K562 (cell line): ENCODE measurements around the gene ADCYAP1R1. TPM values are rescaled to one million over a fixed set of nuclear protein-coding genes. Genes with fewer than 3 reads are reported as not detected.

Experiments used
- ATAC-seq: fragments of 200-7000 bp; cut with Tn5 transposase; 3 replicates; pipeline ENCODE4 v1.9.1; 2020; ENCODE audit warnings: moderate library complexity
- Bru-seq: library from RNA; stranded (reverse); fragments of 400-500 nt; gene quantifications from one replicate; lab custom pipeline; 2021; lab: Mats Ljungman, UMichigan
- BruChase-seq, 2 experiments: library from RNA; stranded (reverse); fragments of 400-500 nt; gene quantifications; one replicate each; lab custom pipeline; 2021; lab: Mats Ljungman, UMichigan
- BruUV-seq: library from RNA; stranded (reverse); fragments of 400-500 nt; replicated peaks from 2 replicates; lab custom pipeline; 2021; lab: Mats Ljungman, UMichigan
- CTCF ChIA-PET: fragments of 300-600 bp; formaldehyde crosslinking; extraction: SDS; loops from one replicate; lab custom pipeline; 2021; ENCODE audit warnings: low intra/inter-chr PET ratio; lab: Yijun Ruan, JAX
- POLR2A ChIA-PET: fragments of 300-600, 350-650 bp; sonication (Branson Sonifier 250); formaldehyde crosslinking; extraction: SDS; loops from one replicate; lab custom pipeline; 2021; ENCODE audit warnings: antibody characterized with exemption, inconsistent platforms; lab: Yijun Ruan, JAX
- DNase-seq, 4 experiments: peaks; one replicate each; pipeline versions ENCODE4 v3.0.0 to v3.0.0-alpha.2; 2011 to 2018; ENCODE audit warnings: low spot score in 3 of 4, mixed read lengths in 3 of 4; ENCODE audit errors: extremely low read depth in 1 of 4
- FAIRE-seq: peaks from 2 replicates; lab custom pipeline; 2011; peaks lifted over from hg19 to GRCh38; lab: Jason Lieb, UNC
- H2AFZ ChIP-seq: 2 replicates; pipeline ENCODE4 v1.6.0; 2011; ENCODE audit warnings: low read depth, low read length, control low read depth, inconsistent platforms
- H3K27ac ChIP-seq: fragments of 200-600 bp; 3 replicates; pipeline ENCODE4 v1.8.0; 2011; ENCODE audit warnings: low read depth, mild to moderate bottlenecking, control low read depth, inconsistent platforms, low read length, moderate library complexity, mixed read lengths; ENCODE audit errors: extremely low read depth
- H3K27me3 ChIP-seq, 2 experiments: fragments of 300-600 bp in 1 of 2; 2 replicates in 1 of 2; 3 replicates in 1 of 2; pipeline versions ENCODE4 v1.6.0 to v1.8.0; 2011; ENCODE audit warnings: inconsistent platforms in 2 of 2, low read length in 2 of 2, mild to moderate bottlenecking in 1 of 2, mixed read lengths in 1 of 2, moderate library complexity in 1 of 2; ENCODE audit not compliant: control insufficient read depth in 2 of 2, insufficient read depth in 2 of 2
- H3K36me3 ChIP-seq: fragments of 300-600 bp; 3 replicates; pipeline ENCODE4 v1.8.0; 2011; ENCODE audit warnings: mild to moderate bottlenecking, low read length, inconsistent platforms; ENCODE audit not compliant: control insufficient read depth, insufficient read depth
- H3K4me1 ChIP-seq, 2 experiments: fragments of 200-600 bp in 1 of 2; replicated peaks in 1 of 2; 2 replicates in 1 of 2; 3 replicates in 1 of 2; pipeline versions ENCODE4 v1.5.1 to v1.8.0; 2011; ENCODE audit warnings: inconsistent platforms in 2 of 2, low read length in 2 of 2, mild to moderate bottlenecking in 1 of 2, mixed read lengths in 1 of 2, moderate library complexity in 1 of 2; ENCODE audit not compliant: control insufficient read depth in 2 of 2, insufficient read depth in 2 of 2
- H3K4me2 ChIP-seq: 2 replicates; pipeline ENCODE4 v1.6.1; 2011; ENCODE audit warnings: low read length, control low read depth, inconsistent platforms, mixed read lengths; ENCODE audit not compliant: insufficient read depth
- H3K4me3 ChIP-seq: fragments of 200-600 bp; sonication (generic), shearing (Covaris generic); 2 replicates; pipeline ENCODE4 v1.5.1; 2016; ENCODE audit warnings: control low read depth, inconsistent platforms
- H3K79me2 ChIP-seq: fragments of 200-600 bp; 3 replicates; pipeline ENCODE4 v1.8.0; 2011; ENCODE audit warnings: low read length, inconsistent platforms; ENCODE audit not compliant: control insufficient read depth, insufficient read depth
- H3K9ac ChIP-seq, 2 experiments: 2 replicates each; pipeline versions ENCODE4 v1.6.0 to v1.6.1; 2011; ENCODE audit warnings: low read depth in 2 of 2, low read length in 2 of 2, control low read depth in 1 of 2, inconsistent platforms in 1 of 2, mild to moderate bottlenecking in 1 of 2, mixed read lengths in 1 of 2; ENCODE audit not compliant: insufficient read depth in 1 of 2
- H3K9me1 ChIP-seq: one replicate; pipeline ENCODE4 v1.6.0; 2011; ENCODE audit warnings: inconsistent platforms, mild to moderate bottlenecking, low read length, moderate library complexity; ENCODE audit not compliant: control insufficient read depth, insufficient read depth
- H3K9me3 ChIP-seq: replicated peaks from 2 replicates; pipeline ENCODE4 v1.5.1; 2011; ENCODE audit warnings: low read depth, low read length, inconsistent platforms; ENCODE audit not compliant: control insufficient read depth, insufficient read depth
- H4K20me1 ChIP-seq: replicated peaks from 2 replicates; pipeline ENCODE4 v1.6.1; 2011; ENCODE audit warnings: low read length, inconsistent platforms, mixed read lengths; ENCODE audit not compliant: control insufficient read depth, insufficient read depth
- CHD2 ChIP-seq: IDR thresholded peaks from 2 replicates; pipeline ENCODE4 v1.6.1; 2011; ENCODE audit warnings: low read depth, low read length
- EWSR1 ChIP-seq: fragments of 450-650 bp; IDR thresholded peaks from 2 replicates; pipeline ENCODE4 v1.6.1; 2018; ENCODE audit warnings: borderline replicate concordance, mild to moderate bottlenecking, low read depth, moderate library complexity; ENCODE audit not compliant: partially characterized antibody
- HEY1 ChIP-seq: fragments of 250-450 bp; sonication (Bioruptor Pico); IDR thresholded peaks from 2 replicates; pipeline ENCODE4 v1.5.0; 2020; ENCODE audit warnings: mild to moderate bottlenecking, moderate library complexity, borderline replicate concordance
- KAT8 ChIP-seq: fragments of 450-650 bp; IDR thresholded peaks from 2 replicates; pipeline ENCODE4 v1.6.1; 2016; ENCODE audit warnings: low read depth, mild to moderate bottlenecking
- TAL1 ChIP-seq: fragments of 450-650 bp; IDR thresholded peaks from 2 replicates; pipeline ENCODE4 v1.6.1; 2016; ENCODE audit warnings: mild to moderate bottlenecking
- TFE3 ChIP-seq: fragments of 450-650 bp; formaldehyde crosslinking; IDR thresholded peaks from 2 replicates; pipeline ENCODE4 v1.4.0; 2020; ENCODE audit warnings: mild to moderate bottlenecking, mixed read lengths
- THRAP3 ChIP-seq: fragments of 450-650 bp; IDR thresholded peaks from 2 replicates; pipeline ENCODE4 v1.6.1; 2016; ENCODE audit warnings: mild to moderate bottlenecking, inconsistent platforms, borderline replicate concordance
- TSHZ1 ChIP-seq: fragments of 250-450 bp; sonication (Bioruptor Pico); IDR thresholded peaks from 2 replicates; pipeline ENCODE4 v1.4.0; 2020; ENCODE audit warnings: mild to moderate bottlenecking, moderate library complexity
- U2AF2 ChIP-seq: fragments of 200-400 bp; formaldehyde crosslinking; optimal IDR thresholded peaks from 2 replicates; pipeline ENCODE3; 2017; ENCODE audit warnings: low read depth, mild to moderate bottlenecking, low read length
- ZKSCAN3 ChIP-seq: fragments of 250-450 bp; sonication (Bioruptor Pico); IDR thresholded peaks from 2 replicates; pipeline ENCODE4 v1.4.0; 2020
- ZKSCAN8 ChIP-seq: fragments of 200-800 bp; sonication (Bioruptor generic); IDR thresholded peaks from 2 replicates; pipeline ENCODE4 v1.6.1; 2016; ENCODE audit warnings: missing genetic modification characterization, missing compliant biosample characterization
- ZNF134 ChIP-seq: fragments of 250-450 bp; sonication (Bioruptor Pico); conservative IDR thresholded peaks from 2 replicates; pipeline ENCODE4 v1.4.0; 2020
- WGBS: fragments of 100-300 bp; shearing (Covaris generic); methylation state at CpG from one replicate; pipeline ENCODE4 v1.1.6; 2016; ENCODE audit warnings: low coverage, mixed read lengths; ENCODE audit not compliant: insufficient coverage; ENCODE audit errors: missing lambda C conversion rate; 5-methylcytosine and 5-hydroxymethylcytosine counted together
- in situ Hi-C: fragments of 300-500 bp; cut with MboI; formaldehyde crosslinking; loops from 4 replicates; pipeline ENCODE4 v1.15.0; 2018; ENCODE audit warnings: inconsistent platforms, mixed read lengths
- intact Hi-C: fragments of 100-400 bp; cut with micrococcal nuclease; formaldehyde crosslinking; loops from 2 replicates; pipeline ENCODE4 v1.14.2; 2022
- long read RNA-seq, 3 experiments: library from polyadenylated mRNA in 2 of 3; library from RNA in 1 of 3; unstranded in 2 of 3; stranded (forward) in 1 of 3; transcript quantifications; one replicate each; pipeline ENCODE4 v2.0.0, GENCODE V29; 2019 to 2022
- polyA minus RNA-seq, 3 experiments: library from RNA; depleted of rRNA, polyadenylated mRNA; stranded (reverse); fragments of >200 nt; gene quantifications; 2 replicates each; pipeline ENCODE4 v1.2.3, GENCODE V29; 2011
- polyA plus RNA-seq, 8 experiments: library from polyadenylated mRNA; depleted of rRNA in 4 of 8; stranded (reverse) in 5 of 8; unstranded in 3 of 8; fragments of >200 nt; fragmentation: Nextera tagmentation in 2 of 8; fragmentation: Illumina TruSeq in 1 of 8; extraction: Ambion mirVana in 2 of 8; extraction: Trizol in 1 of 8; gene quantifications; 2 replicates each; pipeline versions ENCODE4 v1.2.1 to v1.2.3, GENCODE V29; 2011 to 2014; ENCODE audit warnings: inconsistent platforms in 1 of 8, missing spikeins in 1 of 8
- total RNA-seq, 7 experiments: library from RNA; depleted of rRNA in 6 of 7; stranded (reverse); fragments of >200 nt in 6 of 7; fragmentation: Illumina TruSeq in 2 of 7; extraction: Trizol in 2 of 7; gene quantifications; 2 replicates each; pipeline versions ENCODE4 v1.2.1 to v1.2.3, GENCODE V29; 2011 to 2021; ENCODE audit warnings: low replicate concordance in 1 of 7

ADCYAP1R1 gene
- not detected in 2 replicates for total RNA-seq (2011; cell fraction: chromatin; rRNA removed; ENCODE audit: low replicate concordance)
- total RNA-seq (2011; cell fraction: nucleolus; rRNA removed): 0.17 TPM in 1 of 2 replicates, not detected in the other
- total RNA-seq (2011; cell fraction: nucleoplasm; rRNA removed): not detected in 2 replicates
- total RNA-seq (2014; rRNA removed) (not detected in 2 replicates), total RNA-seq (2014; rRNA removed; fragmentation: Illumina TruSeq; extraction: Trizol) (not detected in 2 replicates), total RNA-seq (2015; rRNA removed; fragmentation: Illumina TruSeq; extraction: Trizol) (not detected in 2 replicates), total RNA-seq (2021) (not detected in 2 replicates), polyA plus RNA-seq (2011; rRNA removed) (0.03 TPM in 1 of 2 replicates, not detected in the other), polyA plus RNA-seq (2014; fragmentation: Illumina TruSeq; extraction: Trizol) (not detected in 2 replicates), polyA plus RNA-seq (2014; fragmentation: Nextera tagmentation; extraction: Ambion mirVana) (not detected), polyA plus RNA-seq (2014; rRNA removed) (0.07 TPM in 1 of 2 replicates, not detected in the other), polyA minus RNA-seq (2011; rRNA and poly(A)+ RNA removed) (not detected in 2 replicates), Bru-seq, nascent RNA (not detected), BruChase-seq, experiment 1, labeled RNA remaining after a 2-hour chase (not detected), BruChase-seq, experiment 2, labeled RNA remaining after a 6-hour chase (percentile 2 among the genes with signal in this experiment)
- not detected in 2 replicates for polyA plus RNA-seq (2011; cell fraction: cytosol; rRNA removed)
- polyA plus RNA-seq (2011; cell fraction: nucleus; rRNA removed): 0.07 TPM in 1 of 2 replicates, not detected in the other
- polyA plus RNA-seq (2012): 0.01 TPM in 1 of 2 replicates, not detected in the other
- polyA minus RNA-seq (2011; cell fraction: cytosol; rRNA and poly(A)+ RNA removed): not detected in 2 replicates
- not detected in 2 replicates for polyA minus RNA-seq (2011; cell fraction: nucleus; rRNA and poly(A)+ RNA removed)
- long read RNA-seq, experiment 1: 0 reads
- long read RNA-seq, experiment 2: 0 reads
- long read RNA-seq, experiment 3: 0 reads

GRCh38 chr7:31051598-31052486 is at the start of gene ADCYAP1R1:
Gene ADCYAP1R1, plus strand, starts transcription at chr7:31052308. Its CDS starts 10,957 bp downstream, at chr7:31063265.
- POLR2A ChIA-PET: interaction anchor here (1.1 kb wide), 1 partner anchor 17 kb away, joined by 3 read pairs; no protein-coding TSS in a partner anchor

More at GRCh38 chr7:31051598-31052486, at the start of gene ADCYAP1R1:
- Histone ChIP-seq H3K79me2 (no peaks in the 10 kb centered on the region), H3K9me3 (no peaks in the 10 kb centered on the region), H3K4me1 (peaks cover 0 to 7% of the 10 kb centered on the region in 2 experiments; a peak in 2 of 5 replicates), H3K36me3 (no peaks in the 10 kb centered on the region), H4K20me1 (0 out of 2 replicates have a peak, but pooled peaks cover 3% of the 10 kb centered on the region), H3K27ac (no peak within 1 kb of the TSS), H3K9ac (no peak within 1 kb of the TSS), H2AFZ (no peak within 1 kb of the TSS), H3K4me2 (no peak within 1 kb of the TSS), H3K27me3 (peaks cover 4 to 54% of the 10 kb centered on the region in 2 experiments; a peak in 3 of 5 replicates), H3K9me1 (peaks cover 6% of the 10 kb centered on the region), H3K4me3 (no peak within 1 kb of the TSS)
- CTCF ChIA-PET: no interaction called here
- in situ Hi-C loops: no loop called here
- FAIRE-seq: no peak
- no peak for DNase-seq
- no peak for ATAC-seq
- 10% methylated on average over 10 of the region's 56 CpGs for WGBS
- no TSS peak for BruUV-seq
- intact Hi-C loops: no loop called here
- no peak for TF ChIP-seq KAT8
- TF ChIP-seq EWSR1: no peak
- no peak for TF ChIP-seq HEY1 (CRISPR knock-in tag)
- TF ChIP-seq ZNF134 (CRISPR knock-in tag): no peak
- no peak for TF ChIP-seq THRAP3
- no peak for TF ChIP-seq ZKSCAN3 (CRISPR knock-in tag)
- no peak for TF ChIP-seq TFE3
- no peak for TF ChIP-seq TSHZ1 (CRISPR knock-in tag)
- TF ChIP-seq ZKSCAN8: no peak
- no peak for TF ChIP-seq CHD2
- no peak for TF ChIP-seq U2AF2
- no peak for TF ChIP-seq TAL1
